Activated CD4-positive, alpha-beta memory T cell treated with anti-CD3 and anti-CD28 coated beads for 36 hours (primary cell): ENCODE measurements around the gene CADPS2. TPM values are rescaled to one million over a fixed set of nuclear protein-coding genes. Genes with fewer than 3 reads are reported as not detected.

ENCODE experiments used
- total RNA-seq, 2 experiments: library from RNA; stranded (reverse); gene quantifications; one replicate each; pipeline ENCODE4 v1.2.3, GENCODE V29; 2021

CADPS2 gene
- total RNA-seq, 2 experiments from 2014 or later: not detected

Other genes with a start within 250 kb of the CADPS2 start
- not detected for gene RNF133, start 187.3 kb downstream of the CADPS2 start, total RNA-seq
- not detected for gene RNF148, start 183.5 kb downstream of the CADPS2 start, total RNA-seq
- not detected for gene TAS2R16, start 109.2 kb upstream of the CADPS2 start, total RNA-seq